GM19025 (cell line): ENCODE data around the gene CXCL17.
"Not testable (repeated sequence)": the region's sequence is repeated elsewhere in the genome, so short reads cannot be mapped to it uniquely, and the experiment has no call there.

Experiments used
- ATAC-seq: cut with Tn5 transposase; IDR thresholded peaks from one replicate; pipeline ENCODE4 v1.9.1; 2021; ENCODE audit warnings: mild to moderate bottlenecking, low read depth, moderate library complexity; ENCODE audit not compliant: unreplicated experiment

The CXCL17 gene

DNA sequence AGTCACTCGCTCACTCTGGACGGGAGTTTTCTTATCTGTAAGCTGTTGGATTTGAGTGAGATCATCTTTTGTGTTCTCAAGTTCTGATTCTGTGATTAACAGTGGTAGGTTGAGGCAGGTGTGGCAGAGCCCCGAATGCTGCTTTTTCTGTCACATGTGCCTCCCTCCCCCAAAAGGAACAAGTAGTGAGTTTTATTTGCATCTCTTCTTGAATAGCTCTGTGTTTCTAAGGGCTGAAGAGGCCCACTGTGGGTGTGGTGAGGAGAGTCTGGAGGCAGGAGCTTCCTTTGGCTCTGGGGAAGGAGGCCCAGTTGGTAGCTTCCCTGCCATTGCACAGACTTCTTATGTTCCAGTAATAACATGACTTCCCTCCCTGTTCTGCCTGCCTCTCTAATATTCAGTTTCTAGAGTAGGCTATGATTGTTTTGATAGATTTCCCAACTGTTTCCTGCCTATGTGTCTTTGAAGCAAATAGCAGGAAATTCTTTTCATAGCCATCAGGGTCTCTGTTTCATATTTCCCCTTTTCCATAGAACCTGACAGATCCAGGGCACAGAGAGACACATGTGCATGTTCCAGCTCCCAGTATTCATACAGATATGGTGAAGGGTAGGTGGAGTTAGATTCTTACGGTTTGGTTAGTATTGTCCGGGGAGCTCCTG is 23.9 kb upstream of the CXCL17 start:
- no peak for ATAC-seq

DNA sequence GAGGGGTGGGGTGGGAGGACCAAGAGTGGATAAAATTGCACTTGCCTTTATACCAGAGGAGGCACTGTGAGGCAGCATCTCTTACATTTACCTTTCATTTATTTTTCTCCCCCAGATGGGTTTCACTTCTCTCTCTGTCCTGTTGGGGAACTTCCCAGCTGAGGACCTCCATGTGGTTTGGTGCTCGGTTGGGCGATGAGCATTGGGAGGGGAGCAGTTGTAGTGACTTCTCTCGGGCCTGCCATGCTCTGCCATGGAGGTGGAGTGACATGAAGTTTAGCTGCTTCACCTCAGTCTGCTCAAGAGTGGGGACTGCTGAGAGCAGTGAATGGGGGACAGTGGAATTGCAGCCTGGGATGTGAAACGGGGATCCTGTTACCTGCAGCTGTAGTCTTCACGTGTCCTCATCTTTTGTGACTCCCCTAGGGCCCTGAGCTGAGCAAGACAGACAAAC is 23.1 kb upstream of the CXCL17 start:
- ATAC-seq = peak; percentile 86

DNA sequence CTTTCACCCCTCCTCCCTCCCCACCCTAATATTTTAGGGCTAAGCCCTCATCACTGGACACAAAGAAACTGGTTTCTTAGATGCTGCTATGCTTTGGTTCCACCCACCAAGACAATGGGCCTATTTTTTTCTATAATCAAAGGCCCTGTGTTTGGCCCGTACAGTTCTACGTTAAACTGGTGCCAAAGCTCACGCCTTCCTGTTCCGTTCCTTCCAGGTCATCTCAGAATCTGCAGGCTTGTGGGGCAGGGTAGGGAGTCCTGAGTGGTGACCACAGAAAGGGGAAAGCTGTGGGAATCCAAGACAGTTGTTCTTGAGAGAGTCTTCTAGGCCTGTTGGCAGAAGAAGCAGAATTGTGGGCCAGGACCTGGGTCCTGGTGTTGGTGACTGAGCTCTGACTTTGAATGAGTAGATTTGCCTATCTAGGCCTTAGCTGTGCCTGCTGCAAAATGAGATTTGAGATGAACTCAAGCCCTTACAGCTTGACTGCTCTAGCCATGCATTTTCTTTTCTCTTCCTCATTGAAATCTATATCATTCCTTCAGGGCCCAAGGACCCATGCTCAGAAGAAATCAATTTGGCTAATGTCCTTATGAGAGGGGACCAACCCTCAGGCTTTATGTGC is 19.1 kb upstream of the CXCL17 start:
- ATAC-seq = no peak

DNA sequence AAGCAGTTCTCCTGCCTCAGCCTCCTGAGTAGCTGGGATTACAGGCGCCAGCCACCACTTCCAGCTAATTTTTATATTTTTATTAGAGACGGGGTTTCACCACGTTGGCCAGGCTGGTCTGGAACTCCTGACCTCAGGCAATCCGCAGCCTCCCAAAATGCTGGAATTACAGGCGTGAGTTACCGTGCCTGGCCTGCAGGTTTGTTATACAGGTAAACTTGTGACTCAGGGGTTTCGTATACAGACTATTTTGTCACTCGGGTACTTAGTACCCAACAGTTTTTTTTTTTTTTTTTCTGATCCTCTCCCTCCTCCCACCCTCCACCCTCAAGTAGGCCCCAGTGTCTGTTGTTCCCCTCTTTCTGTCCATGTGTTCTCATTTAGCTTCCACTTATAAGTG is 18.5 kb upstream of the CXCL17 start:
- ATAC-seq = not testable (repeated sequence)

DNA sequence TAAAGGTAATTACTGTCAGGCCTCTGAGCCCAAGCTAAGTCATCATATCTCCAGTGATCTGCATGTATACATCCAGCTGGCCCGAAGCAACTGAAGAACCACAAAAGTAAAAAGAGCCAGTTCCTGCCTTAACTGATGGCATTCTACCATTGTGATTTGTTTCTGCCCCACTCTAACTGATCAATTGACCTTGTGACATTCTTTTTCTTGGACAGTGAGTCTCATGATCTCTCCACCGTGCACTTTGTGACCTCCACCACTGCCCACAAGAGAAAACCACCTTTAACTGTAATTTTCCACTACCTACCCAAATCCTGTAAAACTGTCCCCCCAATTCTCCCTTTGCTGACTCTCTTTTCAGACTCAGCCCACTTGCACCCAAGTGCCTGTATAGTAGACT is 17.2 kb upstream of the CXCL17 start:
- no peak for ATAC-seq

DNA sequence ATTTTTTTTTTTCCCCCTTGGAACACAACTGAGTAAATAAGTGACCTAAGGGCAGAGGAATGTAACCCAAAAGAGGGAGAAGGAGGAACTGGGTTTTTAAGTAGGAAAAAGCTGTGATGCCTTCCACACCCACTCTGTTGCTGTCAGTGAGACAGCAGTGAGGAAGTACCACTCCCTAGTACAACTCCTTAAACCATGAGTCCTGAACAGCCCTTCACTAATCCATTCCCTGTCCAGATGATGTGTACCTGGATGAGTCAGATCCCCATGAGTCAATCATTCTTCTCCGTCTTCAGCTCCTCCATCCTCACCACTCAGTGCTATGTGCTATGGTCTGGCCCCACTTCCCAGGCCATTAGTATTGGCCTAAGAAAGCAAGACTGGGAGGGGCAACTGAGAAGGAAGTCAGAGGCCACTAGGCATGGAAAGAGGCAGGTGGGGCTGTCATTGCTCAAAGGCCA is 12.9 kb upstream of the CXCL17 start:
- ATAC-seq = no peak

DNA sequence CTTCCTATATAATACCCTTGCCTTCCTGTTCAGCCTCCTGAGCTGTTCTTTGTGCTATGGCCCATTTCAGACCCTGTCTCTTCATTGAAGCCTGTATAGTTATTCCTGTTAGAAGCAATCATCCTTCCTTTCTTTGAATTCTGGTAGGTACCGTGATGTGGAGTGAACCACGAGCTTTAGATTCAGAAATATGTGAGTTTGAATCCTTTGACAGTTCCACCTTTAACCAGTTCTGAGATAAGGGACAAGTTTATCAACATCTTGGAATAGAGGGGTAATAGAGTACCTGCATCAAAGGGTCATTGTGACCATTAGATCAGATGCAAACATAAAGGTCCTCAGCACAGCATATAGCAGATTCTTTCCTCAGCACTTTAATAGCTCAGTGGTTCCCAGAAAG is 12.3 kb upstream of the CXCL17 start:
- ATAC-seq = no peak

DNA sequence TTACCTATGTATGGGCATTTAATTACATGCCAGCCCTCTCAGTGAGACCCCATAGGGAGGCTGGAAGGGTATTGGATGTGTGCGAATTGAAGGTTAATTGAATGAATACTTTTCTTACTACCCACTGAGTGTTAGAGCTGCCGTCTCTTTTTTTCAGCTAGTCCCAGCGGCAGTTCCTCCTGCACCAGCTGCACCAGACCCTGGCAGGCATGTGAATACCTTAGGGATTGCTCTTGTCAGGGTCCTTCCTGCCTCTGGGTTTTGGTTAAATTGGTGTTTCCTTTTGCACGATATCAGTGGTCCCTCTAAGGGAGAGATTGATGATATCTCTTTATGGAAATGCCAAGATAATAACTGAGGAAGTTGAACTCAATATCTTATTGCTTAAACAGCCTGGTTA is 9.8 kb upstream of the CXCL17 start:
- no peak for ATAC-seq

DNA sequence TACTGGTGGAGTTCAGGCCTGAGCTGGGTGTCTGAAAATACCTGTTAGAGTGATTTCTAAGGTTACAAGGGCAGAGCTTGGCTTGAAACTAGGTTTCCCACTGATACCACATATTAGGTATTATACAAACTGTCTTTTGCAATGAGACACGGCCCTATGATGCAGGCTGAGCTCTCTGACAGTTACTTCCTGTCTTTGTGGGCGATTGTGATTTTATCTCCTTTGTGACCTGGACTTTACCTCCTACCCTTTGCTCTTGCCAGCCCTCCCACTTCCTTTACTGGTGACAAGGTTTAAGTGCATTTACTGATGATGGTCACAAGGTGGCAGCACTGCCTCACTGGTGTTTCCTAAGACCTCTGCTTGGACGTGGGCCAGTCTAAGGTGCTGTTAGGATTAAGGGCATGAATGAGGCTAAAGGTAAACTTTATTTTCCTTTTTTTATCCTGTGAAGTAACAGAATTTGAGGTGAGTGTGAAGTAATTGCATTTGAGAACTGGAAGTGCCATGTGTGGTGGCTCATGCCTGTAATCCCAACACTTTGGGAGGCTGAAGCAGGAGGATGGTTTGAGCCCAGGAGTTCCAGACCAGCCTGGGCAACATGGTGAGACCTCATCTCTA is 7.7 kb upstream of the CXCL17 start:
- ATAC-seq = peak; percentile 64

DNA sequence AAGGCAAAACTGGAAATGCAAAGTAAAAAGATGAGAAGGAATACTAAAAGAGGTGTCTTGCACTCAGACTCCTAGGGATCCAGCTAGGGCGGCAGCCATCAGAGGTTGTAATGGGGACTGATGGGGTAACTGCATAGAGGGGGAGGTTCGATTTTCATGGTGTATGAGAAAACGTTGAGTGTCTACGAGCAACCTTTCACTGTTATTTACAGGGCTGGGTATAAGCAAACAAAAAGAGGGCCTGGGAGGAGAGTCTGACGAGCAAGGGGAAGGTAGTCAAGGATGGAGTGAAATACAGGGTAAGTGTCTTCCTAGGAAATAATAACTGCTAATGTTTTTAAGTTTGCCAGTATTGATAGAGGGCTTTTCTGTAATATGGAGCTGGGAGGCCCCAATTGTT is 5.6 kb upstream of the CXCL17 start:
- not testable (repeated sequence) for ATAC-seq

DNA sequence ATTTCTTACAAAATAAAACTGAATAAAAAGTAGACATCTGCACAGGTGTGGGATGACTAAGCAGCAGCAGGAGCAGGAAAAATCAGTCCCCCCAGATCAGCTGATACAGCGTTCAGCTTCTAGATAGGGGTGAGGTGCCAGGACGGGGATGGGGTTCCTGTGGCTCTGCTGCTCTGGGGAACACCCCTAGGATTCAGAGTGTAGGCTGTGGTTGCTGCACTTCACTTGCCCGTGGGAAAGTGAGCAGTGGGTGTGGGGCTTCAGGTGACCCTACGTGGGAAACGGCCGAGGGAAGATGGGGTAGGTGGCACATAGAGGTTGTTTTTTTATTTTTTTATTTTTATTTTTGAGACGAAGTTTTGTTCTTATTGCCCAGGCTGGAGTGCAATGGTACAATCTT is 3.2 kb upstream of the CXCL17 start:
- ATAC-seq = no peak

DNA sequence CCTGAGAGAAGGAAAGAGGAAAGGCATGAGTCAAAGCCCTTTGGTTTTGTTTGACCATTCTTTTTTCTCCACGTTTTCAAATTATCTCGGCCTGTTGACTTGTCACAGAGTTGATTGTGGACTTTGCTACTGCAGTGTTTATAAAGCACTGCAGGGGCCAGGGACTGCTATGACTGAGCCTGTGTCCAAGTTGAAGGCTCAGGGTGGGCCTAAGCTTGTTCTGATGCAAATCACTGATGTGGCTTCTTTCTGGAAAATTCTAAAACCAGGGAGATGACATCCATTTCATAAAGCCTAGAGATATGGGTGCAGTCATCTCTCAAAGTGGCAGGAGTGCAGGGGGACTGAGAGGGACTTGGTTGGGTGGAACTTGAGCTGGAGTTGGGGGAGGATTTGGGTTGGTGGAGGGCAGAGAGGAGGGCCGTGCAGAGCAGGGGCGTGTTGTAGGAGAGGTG is 1.2 kb upstream of the CXCL17 start:
- no peak for ATAC-seq

DNA sequence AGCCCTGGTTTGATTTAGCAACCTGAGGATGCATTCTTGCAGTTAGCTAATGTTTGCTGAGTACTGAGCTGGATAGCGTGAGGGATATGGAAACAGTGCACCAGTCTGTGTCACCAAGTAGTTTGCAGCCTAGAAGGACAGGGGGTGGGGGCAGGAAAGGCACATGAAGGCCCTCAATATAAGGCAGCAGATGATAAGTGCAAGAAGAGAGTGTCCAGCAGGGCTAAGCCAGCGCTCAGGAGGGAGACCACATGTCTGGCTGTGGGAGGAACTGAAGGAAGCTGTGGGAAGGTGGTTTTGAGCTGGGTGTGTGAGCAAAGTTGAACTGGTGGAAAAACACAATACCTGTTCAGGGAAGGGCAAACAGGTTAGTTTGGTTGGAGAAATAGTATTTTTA is 1.7 kb downstream of the CXCL17 start:
- no peak for ATAC-seq

DNA sequence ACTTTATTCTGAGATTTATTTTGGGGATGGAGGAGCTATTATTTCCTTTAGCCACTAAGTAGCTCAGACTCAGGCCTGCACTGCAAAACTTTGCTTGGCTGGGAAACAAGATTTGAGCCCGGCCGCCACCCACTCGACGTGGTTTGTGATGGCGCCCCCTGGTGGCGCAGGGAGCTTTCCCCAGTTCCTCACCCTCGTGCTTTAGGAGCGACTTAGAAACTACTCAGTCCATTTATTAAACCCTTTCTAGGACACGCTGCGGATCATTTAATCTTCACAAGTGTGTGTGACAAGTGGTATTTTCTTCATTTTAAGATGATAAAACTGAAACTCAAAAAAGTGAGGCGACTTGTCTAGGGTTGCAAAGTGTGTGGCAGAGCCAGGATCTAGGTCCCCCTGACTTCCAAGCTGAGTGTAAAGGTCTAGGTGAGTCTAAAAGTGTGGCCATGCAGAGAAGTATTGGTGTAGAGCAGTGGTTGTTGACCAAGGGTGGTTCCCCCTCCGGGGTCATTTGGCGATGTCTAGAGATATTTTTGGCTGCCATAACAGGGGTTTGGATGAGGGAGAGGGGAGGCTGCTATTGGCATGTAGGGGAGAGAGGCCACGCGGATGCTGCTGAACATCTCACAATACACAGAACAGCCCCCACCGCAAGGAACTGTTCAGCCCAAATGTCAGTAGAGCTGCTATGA is 2.2 kb downstream of the CXCL17 start:
- no peak for ATAC-seq

DNA sequence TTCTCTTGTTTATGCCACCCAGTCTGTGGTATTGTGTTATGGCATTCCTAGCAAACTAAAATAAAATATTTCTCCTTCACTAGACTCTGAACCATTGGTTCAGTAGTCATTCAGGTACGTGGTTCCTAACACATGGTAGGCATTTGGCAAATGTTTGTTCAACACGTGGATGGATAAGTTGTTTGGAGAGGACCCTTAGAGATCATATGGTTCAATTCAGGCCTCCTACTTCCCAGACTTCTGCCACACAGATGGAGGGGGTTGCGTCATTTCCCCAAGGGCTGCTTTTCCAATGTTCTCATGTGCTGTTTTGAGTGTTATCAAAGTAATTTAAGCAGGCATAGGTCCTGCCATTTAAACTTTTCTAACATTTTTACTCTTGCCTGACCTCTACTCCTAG is 6.7 kb downstream of the CXCL17 start:
- no peak for ATAC-seq

DNA sequence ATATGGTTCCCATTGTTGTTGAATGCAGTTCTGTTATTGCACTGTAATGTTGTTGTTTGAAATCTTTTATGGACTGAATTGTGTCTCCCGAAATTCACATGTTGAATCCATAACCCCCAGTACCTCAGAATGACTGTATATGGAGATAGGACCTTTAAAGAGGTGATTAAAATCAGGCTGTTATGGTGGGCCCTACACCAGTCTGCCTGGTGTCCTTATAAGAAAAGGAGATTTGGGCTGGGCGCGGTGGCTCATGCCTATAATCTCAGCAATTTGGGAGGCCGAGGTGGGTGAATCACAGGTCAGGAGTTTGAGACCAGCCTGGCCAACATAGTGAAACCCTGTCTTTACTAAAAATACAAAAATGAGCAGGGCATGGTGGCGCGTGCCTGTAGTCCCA is 7.4 kb downstream of the CXCL17 start:
- no peak for ATAC-seq

DNA sequence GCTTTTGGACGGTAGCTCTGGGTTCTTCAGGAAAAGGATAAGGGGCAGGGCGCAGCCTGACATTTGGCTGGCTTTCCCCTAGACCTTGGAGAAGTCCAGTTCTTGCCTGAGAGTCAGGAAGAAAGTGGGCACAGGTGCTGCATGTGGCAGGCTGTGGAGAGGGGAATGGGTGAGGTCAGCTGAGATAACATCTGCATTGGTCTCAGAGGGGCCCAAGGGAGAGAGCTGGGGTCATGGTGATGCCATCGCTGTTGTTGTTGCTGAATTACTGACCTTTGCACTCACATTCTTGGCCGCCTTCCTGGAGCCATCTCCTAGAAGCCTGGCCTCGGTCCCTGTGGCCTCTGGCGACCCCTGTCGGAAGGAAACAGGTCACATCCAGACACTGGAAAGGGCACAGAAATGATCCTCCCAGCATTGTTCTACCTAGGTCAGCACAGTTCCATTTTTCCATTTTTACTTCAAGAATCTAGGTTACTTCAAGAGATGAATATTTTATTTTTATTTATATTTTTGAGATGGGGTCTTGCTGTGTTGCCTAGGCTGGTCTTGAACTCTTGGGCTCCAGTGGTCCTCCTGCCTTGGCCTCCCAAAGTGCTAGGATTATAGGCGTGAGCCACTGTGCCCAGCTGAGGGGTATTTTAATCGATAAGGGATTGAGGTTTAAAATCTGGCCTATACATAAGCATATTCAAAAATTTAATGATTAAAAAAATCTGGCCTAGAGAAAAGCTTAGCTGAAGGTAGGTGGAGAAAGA is 9.1 kb downstream of the CXCL17 start:
- ATAC-seq = no peak

DNA sequence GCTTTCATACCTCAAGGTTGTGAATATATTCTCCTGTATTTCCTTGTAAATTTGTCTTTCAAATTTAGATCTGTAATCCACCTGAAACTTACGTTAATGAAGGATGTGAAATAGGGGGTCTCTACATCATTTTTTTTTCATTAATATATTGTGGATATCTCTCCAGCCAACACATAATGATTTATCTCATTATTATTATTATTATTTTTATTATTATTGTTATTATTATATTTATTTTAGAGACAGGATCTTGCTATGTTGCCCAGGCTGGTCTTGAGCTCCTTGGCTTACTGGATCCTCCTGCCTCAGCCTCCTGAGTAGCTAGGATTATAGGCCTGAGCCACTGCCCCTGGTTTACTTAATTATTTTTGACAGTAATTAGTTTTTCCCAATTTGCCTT is 11.3 kb downstream of the CXCL17 start:
- no peak for ATAC-seq

DNA sequence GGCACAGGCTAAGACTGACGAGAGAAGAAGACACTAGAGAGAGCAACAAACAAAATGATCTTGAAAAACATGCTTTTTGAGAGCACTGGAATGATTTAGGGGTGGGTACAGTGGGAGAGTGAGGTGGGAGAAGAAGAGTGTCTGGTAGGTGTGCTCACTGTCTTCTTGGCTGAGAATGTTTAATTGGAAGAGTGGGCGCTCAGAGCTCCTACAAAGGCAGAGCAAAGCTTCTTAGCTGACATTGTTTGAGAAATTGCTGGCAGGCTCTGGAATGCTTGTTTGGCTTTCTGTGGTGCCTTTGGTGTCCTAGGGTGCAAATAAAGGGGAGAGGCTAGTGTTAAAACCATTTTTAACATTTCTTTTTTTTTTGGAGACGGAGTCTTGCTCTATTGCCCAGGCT is 14.1 kb downstream of the CXCL17 start:
- ATAC-seq = no peak

DNA sequence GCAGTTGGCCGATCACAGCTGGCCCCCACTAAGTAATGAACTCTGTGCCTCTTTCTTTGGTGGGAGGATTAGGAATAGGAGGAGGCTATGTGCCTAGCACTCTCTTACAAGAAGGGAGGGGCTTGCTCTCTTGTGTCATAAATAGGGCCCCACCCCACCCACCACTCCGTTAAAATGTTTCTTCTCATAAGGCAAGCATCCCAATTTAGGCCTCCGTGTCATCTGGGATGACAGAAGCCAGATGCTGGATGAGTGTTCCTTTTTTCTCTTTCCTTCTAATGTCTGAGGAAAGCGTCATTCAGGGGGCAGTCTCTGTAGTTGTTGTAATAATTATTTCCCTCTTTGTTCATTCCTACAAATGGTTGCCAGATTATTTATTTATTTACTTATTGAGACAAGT is 15.4 kb downstream of the CXCL17 start, which contains the start of gene LIPE:
Gene LIPE (minus strand): TSS at position 76 of the 400 bp plus-strand sequence. CDS start 239 bp downstream, outside the sequence.
- no peak for ATAC-seq
